Measurements from ENCODE around the gene ZDHHC13.

Gene ZDHHC13

GRCh38 chr11:19111809-19112208 lies 5.2 kb upstream of the ZDHHC13 start:
- DNase-seq (ENCODE audit: low read depth in 1 of 2, low spot score in 1 of 2), result no peak
- Histone ChIP-seq H3K4me3 (replicated peaks; ENCODE audit: insufficient read depth, low read length) (no peak overlapping the region), H3K27ac (replicated peaks) (no peak overlapping the region), H3K27me3 (ENCODE audit: insufficient read depth, poor library complexity, severe bottlenecking) (no peaks in the 10 kb centered on the region)
- TF ChIP-seq GABPA (IDR thresholded peaks at IDR 0.05; ENCODE audit: low read depth) (no peak), CTCF (IDR thresholded peaks at IDR 0.05; ENCODE audit: insufficient read depth, low read length) (no peak), REST (IDR thresholded peaks at IDR 0.05; ENCODE audit: insufficient replicate concordance, low read depth) (no peak), SPI1 (IDR thresholded peaks at IDR 0.05; ENCODE audit: borderline replicate concordance, low read depth) (no peak), POLR2AphosphoS5 (IDR thresholded peaks at IDR 0.05; ENCODE audit: low read depth) (no peak)

- Histone ChIP-seq H3K27ac (replicated peaks) (peak overlapping the region; percentile 55), H3K27me3 (ENCODE audit: insufficient read depth, poor library complexity, severe bottlenecking) (no peaks in the 10 kb centered on the region), H3K4me3 (replicated peaks; ENCODE audit: insufficient read depth, low read length) (peak overlapping the region; percentile 93)
- no peak for TF ChIP-seq GABPA (IDR thresholded peaks at IDR 0.05; ENCODE audit: low read depth)
- no peak for TF ChIP-seq POLR2AphosphoS5 (IDR thresholded peaks at IDR 0.05; ENCODE audit: low read depth)
- DNase-seq (ENCODE audit: low read depth in 1 of 2, low spot score in 1 of 2), result no peak
Observed at GRCh38 chr11:19116276-19116970, 545 bp upstream of the ZDHHC13 start.

GRCh38 chr11:19117760-19118097 lies 761 bp downstream of the ZDHHC13 start:
- DNase-seq (ENCODE audit: low read depth in 1 of 2, low spot score in 1 of 2), result no peak
- TF ChIP-seq POLR2AphosphoS5 (IDR thresholded peaks at IDR 0.05; ENCODE audit: low read depth), result no peak
- no peak for TF ChIP-seq SPI1 (IDR thresholded peaks at IDR 0.05; ENCODE audit: borderline replicate concordance, low read depth)
- Histone ChIP-seq H3K4me3 (replicated peaks; ENCODE audit: insufficient read depth, low read length) (peak overlapping the region; percentile 93), H3K27me3 (ENCODE audit: insufficient read depth, poor library complexity, severe bottlenecking) (no peaks in the 10 kb centered on the region), H3K27ac (replicated peaks) (no peak overlapping the region)

GRCh38 chr11:19121646-19122045 lies 4.7 kb downstream of the ZDHHC13 start:
- no peak for DNase-seq (ENCODE audit: low read depth in 1 of 2, low spot score in 1 of 2)
- H3K27me3 ChIP-seq (ENCODE audit: insufficient read depth, poor library complexity, severe bottlenecking), result no peaks in the 10 kb centered on the region
- TF ChIP-seq GABPA (IDR thresholded peaks at IDR 0.05; ENCODE audit: low read depth) (no peak), POLR2AphosphoS5 (IDR thresholded peaks at IDR 0.05; ENCODE audit: low read depth) (no peak), SPI1 (IDR thresholded peaks at IDR 0.05; ENCODE audit: borderline replicate concordance, low read depth) (no peak), CTCF (IDR thresholded peaks at IDR 0.05; ENCODE audit: insufficient read depth, low read length) (no peak)
- H3K4me3 ChIP-seq (replicated peaks; ENCODE audit: insufficient read depth, low read length), result no peak overlapping the region
- H3K27ac ChIP-seq (replicated peaks), result no peak overlapping the region

- no peak overlapping the region for H3K4me3 ChIP-seq (replicated peaks; ENCODE audit: insufficient read depth, low read length)
- no peaks in the 10 kb centered on the region for H3K27me3 ChIP-seq (ENCODE audit: insufficient read depth, poor library complexity, severe bottlenecking)
Observed at GRCh38 chr11:19122960-19123615, 6.1 kb downstream of the ZDHHC13 start.

More at GRCh38 chr11:19122960-19123615, 6.1 kb downstream of the ZDHHC13 start:
- no peak for TF ChIP-seq SPI1 (IDR thresholded peaks at IDR 0.05; ENCODE audit: borderline replicate concordance, low read depth)
- TF ChIP-seq GABPA (IDR thresholded peaks at IDR 0.05; ENCODE audit: low read depth), result no peak
- no peak for TF ChIP-seq POLR2AphosphoS5 (IDR thresholded peaks at IDR 0.05; ENCODE audit: low read depth)
- no peak for TF ChIP-seq REST (IDR thresholded peaks at IDR 0.05; ENCODE audit: insufficient replicate concordance, low read depth)
- no peak for TF ChIP-seq CTCF (IDR thresholded peaks at IDR 0.05; ENCODE audit: insufficient read depth, low read length)
- no peak overlapping the region for H3K27ac ChIP-seq (replicated peaks)
- no peak for DNase-seq (ENCODE audit: low read depth in 1 of 2, low spot score in 1 of 2)
